Activated CD4-positive, alpha-beta T cell treated with anti-CD3 and anti-CD28 coated beads for 36 hours (primary cell): ENCODE results near the gene TSEN15. TPM values are rescaled to one million over a fixed set of nuclear protein-coding genes. Genes with fewer than 3 reads are reported as not detected.

ENCODE experiments used
- ATAC-seq: fragments of 200-7000 bp; cut with Tn5 transposase; one replicate; pipeline ENCODE4 v1.10.0; 2021; ENCODE audit warnings: mild to moderate bottlenecking, moderate library complexity
- CTCF ChIA-PET: fragments of 350-600 bp; sonication (Branson Sonifier 250); formaldehyde crosslinking; loops from one replicate; lab custom pipeline; 2021; ENCODE audit warnings: antibody characterized with exemption; lab: Charles Lee
- POLR2A ChIA-PET: fragments of 350-600 bp; sonication (Branson Sonifier 250); formaldehyde crosslinking; loops from one replicate; lab custom pipeline; 2021; ENCODE audit warnings: antibody characterized with exemption, inconsistent platforms; lab: Charles Lee
- DNase-seq: peaks from one replicate; pipeline ENCODE4 v3.0.0-alpha.2; 2020
- H3K27ac Mint-ChIP-seq: one replicate; pipeline ENCODE4 v1.8.0; 2021; ENCODE audit warnings: mixed read lengths
- H3K27me3 Mint-ChIP-seq: one replicate; pipeline ENCODE4 v1.8.0; 2021; ENCODE audit warnings: mixed read lengths
- H3K36me3 Mint-ChIP-seq: one replicate; pipeline ENCODE4 v1.8.0; 2021; ENCODE audit warnings: low read depth, mixed read lengths
- H3K4me1 Mint-ChIP-seq: one replicate; pipeline ENCODE4 v1.8.0; 2021; ENCODE audit warnings: mixed read lengths
- H3K4me3 Mint-ChIP-seq: one replicate; pipeline ENCODE4 v1.8.0; 2021; ENCODE audit warnings: mild to moderate bottlenecking, moderate library complexity, mixed read lengths
- H3K9me3 Mint-ChIP-seq: one replicate; pipeline ENCODE4 v1.8.0; 2021; ENCODE audit warnings: low read depth, mixed read lengths
- intact Hi-C, 2 experiments: fragments of 100-400 bp; cut with DNase I in 1 of 2; cut with micrococcal nuclease in 1 of 2; formaldehyde crosslinking; loops; one replicate each; pipeline versions ENCODE4 v1.14.2 to v1.15.1; 2022 to 2024; cut with DNase I, micrococcal nuclease
- total RNA-seq, 2 experiments: library from RNA; stranded (reverse); gene quantifications; one replicate each; pipeline ENCODE4 v1.2.3, GENCODE V29; 2021

The TSEN15 gene
- total RNA-seq, 2 experiments from 2014 or later = 44.1 to 47.3 TPM

- no peaks in the 10 kb centered on the region for H3K9me3 Mint-ChIP-seq
- ATAC-seq (no peak), DNase-seq (no peak)
- intact Hi-C loops = no loop called here
- no peak overlapping the region for H3K4me3 Mint-ChIP-seq
- peaks cover 4% of the 10 kb centered on the region for H3K27me3 Mint-ChIP-seq
- ChIA-PET CTCF (no interaction called here), POLR2A (no interaction called here)
- no peak overlapping the region for H3K27ac Mint-ChIP-seq
- no peaks in the 10 kb centered on the region for H3K4me1 Mint-ChIP-seq
- H3K36me3 Mint-ChIP-seq = no peaks in the 10 kb centered on the region
Measured at GRCh38 chr1:184020328-184020727, 31.2 kb upstream of the TSEN15 start.

GRCh38 chr1:184020855-184021254 is 30.7 kb upstream of the TSEN15 start:
- intact Hi-C loops = no loop called here
- CTCF ChIA-PET = no interaction called here
- H3K27me3 Mint-ChIP-seq = peaks cover 1% of the 10 kb centered on the region

GRCh38 chr1:184021728-184022127 is 29.8 kb upstream of the TSEN15 start:
- DNase-seq (no peak), ATAC-seq (no peak)
- Mint-ChIP-seq H3K4me3 (no peak overlapping the region), H3K9me3 (no peaks in the 10 kb centered on the region), H3K27me3 (peaks cover 3% of the 10 kb centered on the region), H3K36me3 (no peaks in the 10 kb centered on the region), H3K27ac (no peak overlapping the region), H3K4me1 (no peaks in the 10 kb centered on the region)
- CTCF ChIA-PET = no interaction called here
- POLR2A ChIA-PET = no interaction called here
- intact Hi-C loops = no loop called here

More at GRCh38 chr1:184020855-184021254, 30.7 kb upstream of the TSEN15 start:
- Mint-ChIP-seq H3K4me1 (no peaks in the 10 kb centered on the region), H3K36me3 (no peaks in the 10 kb centered on the region), H3K4me3 (no peak overlapping the region), H3K27ac (no peak overlapping the region), H3K9me3 (no peaks in the 10 kb centered on the region)
- DNase-seq (no peak), ATAC-seq (no peak)
- POLR2A ChIA-PET = no interaction called here

- Mint-ChIP-seq H3K27me3 (peaks cover 3% of the 10 kb centered on the region), H3K9me3 (no peaks in the 10 kb centered on the region), H3K4me3 (no peak overlapping the region), H3K4me1 (no peaks in the 10 kb centered on the region), H3K27ac (no peak overlapping the region), H3K36me3 (no peaks in the 10 kb centered on the region)
- DNase-seq (no peak), ATAC-seq (no peak)
- ChIA-PET CTCF (no interaction called here), POLR2A (no interaction called here)
- intact Hi-C loops = no loop called here
Measured at GRCh38 chr1:184022668-184023067, 28.9 kb upstream of the TSEN15 start.

- intact Hi-C loops = no loop called here
- no peaks in the 10 kb centered on the region for H3K36me3 Mint-ChIP-seq
- H3K4me1 Mint-ChIP-seq = no peaks in the 10 kb centered on the region
- ChIA-PET POLR2A (no interaction called here), CTCF (interaction anchor here (0.7 kb wide), 1 partner anchor 70 kb away, joined by 3 read pairs; no protein-coding TSS in a partner anchor)
- ATAC-seq = no peak
- no peak overlapping the region for H3K27ac Mint-ChIP-seq
- H3K9me3 Mint-ChIP-seq = no peaks in the 10 kb centered on the region
- H3K4me3 Mint-ChIP-seq = no peak overlapping the region
- H3K27me3 Mint-ChIP-seq = peaks cover 6% of the 10 kb centered on the region
- DNase-seq = no peak
Measured at GRCh38 chr1:184023171-184023570, 28.4 kb upstream of the TSEN15 start.

GRCh38 chr1:184025242-184025675 is 26.3 kb upstream of the TSEN15 start:
- intact Hi-C loops = no loop called here
- ChIA-PET CTCF (interaction anchor here (0.6 to 1.1 kb wide), 2 partner anchors 8 to 203 kb away, joined by 3 to 4 read pairs; no protein-coding TSS in a partner anchor), POLR2A (no interaction called here)
- H3K36me3 Mint-ChIP-seq = no peaks in the 10 kb centered on the region
- H3K4me3 Mint-ChIP-seq = no peak overlapping the region
- peaks cover 14% of the 10 kb centered on the region for H3K27me3 Mint-ChIP-seq
- H3K4me1 Mint-ChIP-seq = no peaks in the 10 kb centered on the region
- no peak overlapping the region for H3K27ac Mint-ChIP-seq
- DNase-seq = no peak
- no peaks in the 10 kb centered on the region for H3K9me3 Mint-ChIP-seq
- no peak for ATAC-seq

- Mint-ChIP-seq H3K4me1 (no peaks in the 10 kb centered on the region), H3K27ac (no peak overlapping the region), H3K36me3 (no peaks in the 10 kb centered on the region), H3K4me3 (no peak overlapping the region), H3K27me3 (peaks cover 21% of the 10 kb centered on the region), H3K9me3 (no peaks in the 10 kb centered on the region)
- ChIA-PET CTCF (interaction anchor here (0.7 kb wide), 1 partner anchor 140 kb away, joined by 3 read pairs; no protein-coding TSS in a partner anchor), POLR2A (no interaction called here)
- DNase-seq (no peak), ATAC-seq (no peak)
- intact Hi-C loops = no loop called here
Measured at GRCh38 chr1:184027826-184028695, 23.5 kb upstream of the TSEN15 start.

GRCh38 chr1:184028854-184029623 is 22.5 kb upstream of the TSEN15 start:
- Mint-ChIP-seq H3K9me3 (no peaks in the 10 kb centered on the region), H3K27me3 (peaks cover 27% of the 10 kb centered on the region), H3K36me3 (no peaks in the 10 kb centered on the region), H3K27ac (no peak overlapping the region), H3K4me3 (no peak overlapping the region), H3K4me1 (no peaks in the 10 kb centered on the region)
- ATAC-seq = no peak
- ChIA-PET POLR2A (no interaction called here), CTCF (interaction anchor here (0.7 kb wide), 1 partner anchor 141 kb away, joined by 3 read pairs; no protein-coding TSS in a partner anchor)
- intact Hi-C loops = no loop called here
- no peak for DNase-seq

GRCh38 chr1:184030433-184031091 is 21.0 kb upstream of the TSEN15 start:
- ChIA-PET CTCF (interaction anchor here (1.4 kb wide), 1 partner anchor 115 kb away, joined by 4 read pairs; no protein-coding TSS in a partner anchor), POLR2A (interaction anchor here (0.6 kb wide), 1 partner anchor 119 kb away, joined by 3 read pairs; no protein-coding TSS in a partner anchor)
- Mint-ChIP-seq H3K4me1 (no peaks in the 10 kb centered on the region), H3K4me3 (no peak overlapping the region), H3K27me3 (peaks cover 34% of the 10 kb centered on the region), H3K9me3 (no peaks in the 10 kb centered on the region), H3K27ac (no peak overlapping the region), H3K36me3 (no peaks in the 10 kb centered on the region)
- no peak for DNase-seq
- intact Hi-C loops = loop anchor here in 1 of 2 experiments (10.0 kb wide), 1 partner anchor 354 kb away; the partner anchor contains the start of gene C1orf21
- ATAC-seq = no peak

GRCh38 chr1:184031092-184031408 is 20.5 kb upstream of the TSEN15 start:
- no peaks in the 10 kb centered on the region for H3K36me3 Mint-ChIP-seq
- ATAC-seq (no peak), DNase-seq (no peak)
- CTCF ChIA-PET = interaction anchor here (1.4 kb wide), 1 partner anchor 115 kb away, joined by 4 read pairs; no protein-coding TSS in a partner anchor
- no peak overlapping the region for H3K27ac Mint-ChIP-seq
- intact Hi-C loops = loop anchor here in 1 of 2 experiments (10.0 kb wide), 1 partner anchor 354 kb away; the partner anchor contains the start of gene C1orf21
- peaks cover 39% of the 10 kb centered on the region for H3K27me3 Mint-ChIP-seq
- no peak overlapping the region for H3K4me3 Mint-ChIP-seq
- H3K4me1 Mint-ChIP-seq = no peaks in the 10 kb centered on the region
- no peaks in the 10 kb centered on the region for H3K9me3 Mint-ChIP-seq
- POLR2A ChIA-PET = interaction anchor here (0.6 kb wide), 1 partner anchor 120 kb away, joined by 3 read pairs; no protein-coding TSS in a partner anchor
